HG02759 (cell line): ENCODE data around the gene STX17.
A peak's percentile ranks its signal among the peaks of the same experiment; 100 is the strongest.

ENCODE experiments used
- ATAC-seq: cut with Tn5 transposase; IDR thresholded peaks from one replicate; pipeline ENCODE4 v1.9.1; 2021; ENCODE audit warnings: mild to moderate bottlenecking, moderate library complexity; ENCODE audit not compliant: unreplicated experiment

The STX17 gene

DNA sequence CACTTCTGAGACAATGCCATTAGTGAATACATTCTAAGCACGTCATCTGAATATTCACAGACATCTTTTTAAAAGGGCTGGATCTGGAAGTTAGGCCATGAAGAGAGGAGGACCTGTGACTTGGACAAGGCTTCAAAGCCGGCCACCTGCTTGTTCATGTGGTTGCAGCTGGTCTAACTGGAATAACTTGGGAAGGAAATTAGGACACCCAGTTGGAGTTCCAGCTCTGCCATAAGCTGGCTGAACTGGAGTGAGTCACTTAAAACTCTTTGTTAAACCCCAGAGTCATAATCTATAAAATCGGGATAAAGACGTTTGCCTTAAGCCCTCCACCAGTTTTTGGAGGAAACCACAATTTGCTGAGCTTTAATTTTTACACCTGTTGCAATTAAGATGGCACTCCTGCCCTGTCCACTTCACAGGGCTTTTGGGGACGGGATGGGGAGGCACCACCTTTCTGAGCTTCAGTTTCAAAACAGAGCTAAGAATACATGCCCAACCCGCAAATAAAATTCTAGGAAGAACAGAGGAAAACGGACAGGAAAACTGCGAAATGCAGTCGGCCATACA, 536 bp upstream of the STX17 start:
- ATAC-seq, result peak; percentile 1

DNA sequence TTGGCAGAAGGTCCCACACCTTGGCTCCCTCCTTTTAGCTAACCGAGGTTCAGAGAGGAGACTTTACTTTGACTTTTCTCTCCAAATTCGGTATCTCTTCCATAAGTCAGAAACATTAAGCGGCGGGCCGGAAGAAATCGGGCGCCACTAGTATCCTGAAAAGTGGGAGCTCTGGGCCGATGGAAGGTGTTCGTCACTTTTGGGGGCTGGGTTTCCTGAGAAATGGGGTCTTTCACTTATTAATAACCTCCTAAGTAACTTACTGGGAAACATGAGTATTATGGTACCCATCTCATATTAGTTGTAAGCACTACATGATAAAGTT, 716 bp downstream of the STX17 start:
- ATAC-seq, result no peak

DNA sequence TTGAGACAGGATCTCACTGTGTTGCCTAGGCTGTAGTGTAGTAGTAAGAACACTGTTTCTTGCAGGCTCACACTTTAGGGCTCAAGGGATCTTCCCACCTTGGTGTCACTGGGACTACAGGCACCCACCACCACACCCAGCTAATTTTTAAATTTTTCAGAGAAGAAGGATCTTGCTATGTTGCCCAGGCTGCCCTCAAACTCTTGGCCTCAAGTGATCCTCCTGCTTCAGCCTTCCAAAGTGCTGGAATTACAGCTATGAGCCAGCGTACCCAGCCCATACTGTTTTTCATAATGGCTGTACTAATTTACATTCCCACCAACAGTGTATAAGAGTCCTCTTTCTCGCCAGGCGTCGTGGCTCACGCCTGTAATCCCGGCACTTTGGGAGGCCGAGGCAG, 5.1 kb downstream of the STX17 start:
- no peak for ATAC-seq

DNA sequence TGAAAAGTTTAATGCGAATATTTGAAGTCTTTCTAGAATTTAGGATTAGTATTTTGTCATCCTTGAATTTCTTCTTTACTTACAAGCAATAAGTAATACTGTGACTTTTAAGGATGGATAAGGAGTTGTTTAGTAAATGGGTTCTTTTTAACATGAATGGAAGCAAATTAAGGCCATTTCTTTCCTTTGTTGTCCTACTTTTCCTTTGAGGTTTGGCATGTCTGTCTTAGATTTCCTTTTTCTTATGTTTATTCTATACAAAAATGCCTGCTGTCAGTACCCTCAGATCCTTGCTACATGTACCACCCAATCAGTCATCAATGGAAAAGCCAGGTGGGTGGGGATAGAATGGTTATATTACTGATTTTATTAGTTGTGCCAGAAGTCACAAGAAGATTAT, 10.2 kb downstream of the STX17 start:
- no peak for ATAC-seq

DNA sequence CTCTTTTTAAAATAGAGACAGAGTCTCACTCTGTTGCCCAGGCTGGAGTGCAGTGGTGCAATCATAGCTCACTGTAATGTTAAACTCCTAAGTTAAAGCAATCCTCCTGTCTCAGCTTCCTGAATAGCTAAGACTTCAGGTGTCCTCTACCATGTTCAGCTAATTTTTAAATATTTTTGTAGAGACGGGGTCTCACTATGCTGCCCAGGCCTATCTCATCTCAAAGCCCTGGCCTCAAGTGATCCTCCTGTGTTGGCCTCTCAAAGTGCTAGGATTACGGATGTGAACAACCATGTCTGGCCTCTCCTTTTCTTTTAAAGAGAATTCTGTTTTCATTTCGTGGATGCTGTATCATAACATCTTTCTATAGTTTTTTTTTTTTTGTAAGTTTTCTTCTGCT, 11.7 kb downstream of the STX17 start:
- no peak for ATAC-seq

DNA sequence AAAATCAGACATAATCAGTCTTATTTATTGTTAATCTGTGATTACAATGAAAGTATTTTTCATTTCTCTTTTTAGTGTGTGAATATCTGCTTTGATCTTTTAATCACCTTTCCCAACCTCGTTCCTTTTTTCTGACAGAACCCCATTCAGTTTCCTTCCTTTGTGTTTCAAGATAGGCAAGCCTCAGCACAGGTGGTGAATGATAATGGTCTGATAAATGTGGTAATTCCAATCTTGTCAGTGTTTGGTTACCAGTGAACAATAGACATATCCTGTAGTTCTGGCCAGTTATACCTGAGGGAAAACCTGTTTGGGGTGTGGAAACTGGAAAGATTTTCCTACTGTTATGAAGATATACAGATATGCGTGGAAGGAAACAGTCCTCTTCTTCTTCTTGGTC, 13.5 kb downstream of the STX17 start:
- no peak for ATAC-seq

DNA sequence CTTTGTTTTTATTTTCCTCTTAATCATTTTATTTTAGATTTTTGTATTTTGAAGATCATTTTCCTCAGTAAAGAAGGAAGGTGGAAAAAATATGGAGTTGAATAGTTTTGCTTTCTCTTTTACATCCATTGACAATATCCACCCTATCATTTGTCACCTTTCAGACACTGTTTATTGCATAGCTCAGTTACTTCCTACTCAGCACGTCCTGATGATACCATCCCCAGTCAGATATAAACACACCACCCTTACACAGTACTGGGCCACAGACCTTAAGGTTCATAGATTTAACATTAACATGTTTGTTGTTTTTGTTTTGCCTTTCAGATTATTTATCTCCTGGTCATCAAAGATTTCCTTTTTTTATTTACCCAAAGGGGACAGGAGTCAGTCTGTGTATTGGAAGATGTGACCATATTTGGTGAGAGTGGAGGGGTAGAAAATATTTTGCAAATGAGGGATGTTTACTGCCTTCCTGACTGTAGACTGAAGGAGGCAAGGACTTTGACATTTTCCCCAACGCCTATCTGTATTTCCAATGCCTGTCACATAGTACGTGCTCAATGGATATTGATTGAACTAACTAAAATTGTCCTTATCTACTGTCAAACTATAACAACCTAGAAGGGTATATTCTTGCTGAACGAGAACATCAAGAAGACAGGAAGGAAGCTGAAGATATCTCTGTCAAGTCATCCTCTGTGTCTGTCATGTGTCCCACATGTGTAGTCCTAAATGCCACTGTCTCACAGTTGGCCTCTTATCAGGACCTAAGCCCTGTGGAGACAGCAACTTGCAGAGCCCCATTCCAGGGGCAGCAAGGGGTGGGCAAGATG, 15.6 kb downstream of the STX17 start:
- no peak for ATAC-seq

DNA sequence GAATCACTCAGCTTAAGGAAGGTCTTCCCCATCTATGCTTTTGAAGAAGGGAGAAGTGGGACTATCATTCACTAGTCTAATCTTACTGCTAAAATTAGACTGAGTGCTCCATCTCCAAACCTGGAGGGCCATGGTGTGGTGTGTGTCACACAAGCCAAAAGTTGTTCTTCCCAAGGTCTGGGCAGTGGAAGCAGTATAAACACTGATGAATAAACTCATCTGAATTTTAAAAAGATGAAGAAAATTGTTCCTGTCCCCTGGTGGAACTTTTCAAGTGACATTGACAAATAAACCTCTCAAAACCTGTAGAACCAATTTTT, 16.2 kb downstream of the STX17 start:
- ATAC-seq, result no peak

DNA sequence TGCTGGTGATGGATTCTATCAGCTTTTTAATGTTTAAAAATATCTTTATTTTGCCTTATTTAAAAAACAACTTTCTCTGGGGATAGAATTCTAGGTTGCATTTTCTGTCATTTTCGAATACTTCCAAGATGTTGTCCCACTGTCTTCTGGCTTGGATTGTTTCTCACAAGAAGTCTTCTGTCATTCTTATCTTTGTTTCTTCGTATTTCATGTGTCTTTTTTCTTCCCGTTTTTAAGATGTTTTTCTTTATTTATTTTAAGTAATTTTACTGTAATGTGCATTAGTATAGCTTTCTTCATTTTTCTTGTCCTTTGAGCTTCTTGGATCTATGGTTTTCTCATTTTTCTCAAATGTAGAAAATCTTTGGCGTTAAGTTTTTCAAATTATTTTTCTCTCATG, 19.1 kb downstream of the STX17 start:
- ATAC-seq, result no peak

DNA sequence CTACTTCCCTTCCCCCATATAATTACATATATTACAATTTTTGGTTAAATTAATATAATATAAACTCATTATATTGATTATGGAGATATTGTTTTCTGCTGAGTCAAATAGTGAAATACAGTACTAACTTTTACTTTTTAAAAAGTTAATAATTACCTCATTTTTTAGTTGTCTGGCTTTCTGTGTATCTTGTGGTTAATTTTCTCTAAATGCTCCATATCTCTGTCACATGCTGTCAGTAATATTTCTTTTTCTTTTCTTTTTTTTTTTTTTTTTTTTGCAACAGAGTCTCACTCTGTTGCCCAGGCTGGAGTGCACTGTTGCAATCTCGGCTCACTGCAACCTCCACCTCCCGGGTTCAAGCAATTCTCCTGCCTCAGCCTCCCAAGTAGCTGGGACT, 23.2 kb downstream of the STX17 start:
- no peak for ATAC-seq

DNA sequence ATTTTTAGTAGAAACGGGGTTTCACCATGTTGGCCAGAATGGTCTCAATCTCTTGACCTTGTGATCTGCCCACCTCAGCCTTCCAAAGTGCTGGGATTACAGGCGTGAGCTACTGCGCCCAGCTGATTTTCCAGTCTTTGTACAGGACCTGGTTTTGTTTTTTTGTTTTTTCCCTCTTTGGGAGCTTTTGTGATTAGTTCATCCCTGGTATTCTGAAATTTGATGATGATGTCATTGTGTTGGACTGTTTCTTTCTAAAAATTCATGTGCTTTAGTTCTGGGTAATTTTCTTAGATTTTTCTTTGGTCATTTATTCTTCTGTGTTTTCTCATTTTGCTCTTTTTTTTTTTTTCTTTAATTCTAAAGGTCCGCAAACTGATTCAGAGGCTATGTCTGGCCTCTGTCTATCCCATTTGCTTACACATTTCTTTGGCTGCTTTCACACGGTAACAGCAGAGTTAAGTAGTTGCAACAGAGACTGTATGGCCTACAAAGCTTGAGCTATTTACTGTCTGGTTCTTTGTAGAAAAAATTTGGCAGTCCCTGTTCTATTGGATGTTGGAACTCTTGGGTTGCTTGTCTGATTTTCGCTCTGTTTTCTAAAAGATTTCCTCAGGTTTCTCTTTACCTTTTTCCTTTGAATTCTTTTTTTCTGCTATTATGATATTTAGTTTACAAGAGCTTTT, 24.8 kb downstream of the STX17 start:
- no peak for ATAC-seq

DNA sequence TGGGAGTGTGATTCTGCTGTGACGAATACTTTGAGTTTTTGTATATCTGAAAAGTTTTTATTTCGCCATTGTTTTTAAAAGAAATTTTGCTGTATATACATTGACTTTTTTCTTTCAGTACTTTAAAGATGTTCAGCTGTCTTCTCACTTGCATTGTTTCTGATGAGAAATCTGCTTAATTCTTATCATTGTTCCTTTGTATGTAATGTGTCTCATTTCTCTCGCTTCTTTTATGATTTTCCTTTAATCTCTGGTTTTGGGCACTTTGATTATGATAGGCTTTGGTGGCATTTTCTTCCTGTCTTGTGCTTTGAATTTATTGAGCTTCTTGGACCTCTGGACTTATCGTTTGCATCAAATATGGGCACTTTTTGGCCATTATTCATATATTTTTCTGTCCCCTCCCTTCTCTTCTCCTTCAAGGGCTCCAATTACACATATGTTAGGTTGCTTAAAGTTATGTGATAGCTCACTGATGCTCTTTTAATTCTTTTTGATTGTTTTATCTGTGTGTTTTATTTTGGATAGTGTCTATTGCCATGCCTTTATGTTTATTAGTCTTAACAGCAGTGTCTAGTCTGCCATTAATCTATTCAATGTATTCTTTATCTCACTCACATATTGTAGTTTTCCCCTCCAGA, 30.6 kb downstream of the STX17 start:
- ATAC-seq, result no peak

DNA sequence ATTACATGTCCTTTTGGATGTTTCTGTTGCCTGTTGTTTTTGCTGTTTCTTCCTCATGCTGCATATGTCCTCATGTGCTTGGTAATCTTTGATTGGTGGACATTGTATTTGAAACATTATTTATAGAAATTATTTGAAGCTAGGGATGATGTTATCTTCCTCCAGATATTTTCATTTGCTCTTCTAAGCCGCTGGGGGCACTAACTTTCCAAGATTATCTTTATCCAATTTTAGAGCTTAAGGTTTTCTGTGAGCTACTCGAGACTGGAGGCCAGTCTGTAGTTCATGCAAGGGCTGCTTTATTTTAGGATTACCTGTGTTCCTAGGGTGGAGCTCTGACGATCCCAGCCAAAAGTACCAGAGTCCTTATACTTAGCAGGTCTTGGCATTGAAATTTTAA, 40.9 kb downstream of the STX17 start:
- no peak for ATAC-seq

DNA sequence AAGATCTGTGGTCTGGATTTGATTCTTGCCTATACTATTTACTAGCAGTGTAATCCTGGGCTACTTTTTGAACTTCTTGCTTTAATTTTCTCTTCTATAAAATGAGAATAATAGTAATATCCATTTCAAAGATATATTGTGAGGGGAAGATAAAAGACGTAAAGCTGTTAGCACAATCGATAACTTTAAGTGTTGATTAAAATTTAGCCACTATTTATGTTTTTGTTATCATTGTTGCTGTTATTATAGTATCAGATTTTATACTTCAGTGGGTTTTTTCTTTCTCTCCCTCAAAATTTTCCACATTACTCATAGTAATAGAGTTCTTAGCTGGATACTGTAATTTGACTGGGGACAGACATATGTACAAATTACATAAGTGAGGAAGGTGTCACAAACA, 42.0 kb downstream of the STX17 start:
- ATAC-seq, result no peak

DNA sequence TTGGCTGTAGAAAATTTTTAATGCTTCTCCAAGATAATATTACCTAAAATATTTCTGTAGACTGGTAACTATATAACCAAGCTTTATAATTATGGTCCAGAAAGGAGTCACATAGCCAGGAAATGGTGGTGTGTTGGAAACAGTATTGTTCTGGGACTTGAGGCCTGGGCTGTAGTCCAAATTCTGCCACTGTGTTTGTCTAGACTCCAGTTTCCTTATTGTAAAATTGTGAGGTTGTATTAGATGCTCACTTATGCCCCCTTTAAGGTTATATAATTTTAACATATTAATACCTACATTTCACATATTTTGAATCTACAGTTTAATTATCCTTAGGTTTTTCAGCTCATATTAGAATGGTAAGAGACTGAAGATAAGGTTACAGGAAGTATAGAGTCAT, 42.4 kb downstream of the STX17 start:
- no peak for ATAC-seq

DNA sequence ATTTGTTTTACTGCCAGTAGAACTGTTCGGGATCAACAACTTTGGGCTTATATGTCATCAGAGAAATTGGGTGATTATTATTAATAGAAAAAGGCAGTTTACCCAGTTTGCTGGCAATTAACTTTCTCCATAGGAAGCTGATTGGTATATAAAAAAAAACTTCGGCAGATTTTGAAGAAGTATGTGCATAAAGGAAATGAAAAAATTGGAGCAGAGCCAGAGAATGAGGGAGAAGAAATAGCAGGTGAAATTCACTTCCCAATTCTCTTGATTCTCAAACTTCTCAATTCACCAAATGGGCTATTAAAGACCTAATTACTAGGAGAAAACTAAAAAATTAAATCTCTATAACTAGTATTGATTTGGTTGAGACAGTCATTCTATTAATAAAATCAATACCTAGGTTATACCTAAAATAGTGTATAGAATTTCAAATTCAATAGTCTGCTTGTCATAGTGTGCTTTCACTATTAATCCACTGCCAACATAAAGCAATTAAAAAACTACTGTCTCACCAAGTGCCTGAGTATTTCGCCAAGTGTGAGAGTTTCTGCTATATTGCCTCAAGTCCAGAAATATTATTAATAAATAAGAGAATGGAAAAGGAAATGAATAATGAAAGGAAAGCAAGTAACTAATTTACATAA, 47.5 kb downstream of the STX17 start:
- peak; percentile 42 for ATAC-seq

DNA sequence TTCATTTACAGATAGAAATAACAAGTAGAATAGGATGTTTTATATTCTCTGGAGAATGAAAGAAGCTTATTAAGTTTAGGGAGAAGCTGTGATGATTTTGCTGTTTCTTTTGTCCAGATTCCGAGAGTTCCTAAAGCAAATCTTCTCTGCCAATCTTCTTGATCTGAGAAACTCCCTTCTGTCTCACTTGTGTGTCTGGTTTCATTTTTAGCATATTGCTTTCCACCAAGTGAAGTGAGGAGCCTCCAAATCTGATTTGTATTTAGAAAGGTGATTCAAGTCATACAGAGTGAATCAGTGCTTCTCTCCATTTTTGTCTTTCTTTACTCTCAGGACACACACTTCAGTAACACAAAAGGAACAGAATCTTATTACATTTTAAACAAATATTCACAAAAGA, 48.4 kb downstream of the STX17 start:
- ATAC-seq, result peak; percentile 66

DNA sequence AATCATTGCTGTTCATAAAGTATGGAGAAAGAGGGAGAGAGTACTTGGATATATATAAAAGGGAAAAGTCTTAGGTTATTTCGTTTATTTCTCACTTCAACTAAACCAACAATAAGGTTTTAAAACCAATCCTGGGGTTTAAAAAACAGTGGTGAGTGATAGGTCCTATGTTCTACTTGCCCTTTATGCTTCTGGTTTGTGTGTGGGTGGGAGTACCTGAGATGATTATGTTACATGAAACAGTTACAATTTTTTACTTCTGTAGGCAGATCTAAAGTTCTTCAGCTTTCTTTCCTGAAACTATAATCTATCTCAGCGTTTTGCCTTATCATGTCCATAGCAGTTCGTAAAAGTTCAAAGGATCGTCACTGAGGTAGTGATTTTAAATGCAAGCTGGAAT, 49.2 kb downstream of the STX17 start:
- ATAC-seq, result no peak

DNA sequence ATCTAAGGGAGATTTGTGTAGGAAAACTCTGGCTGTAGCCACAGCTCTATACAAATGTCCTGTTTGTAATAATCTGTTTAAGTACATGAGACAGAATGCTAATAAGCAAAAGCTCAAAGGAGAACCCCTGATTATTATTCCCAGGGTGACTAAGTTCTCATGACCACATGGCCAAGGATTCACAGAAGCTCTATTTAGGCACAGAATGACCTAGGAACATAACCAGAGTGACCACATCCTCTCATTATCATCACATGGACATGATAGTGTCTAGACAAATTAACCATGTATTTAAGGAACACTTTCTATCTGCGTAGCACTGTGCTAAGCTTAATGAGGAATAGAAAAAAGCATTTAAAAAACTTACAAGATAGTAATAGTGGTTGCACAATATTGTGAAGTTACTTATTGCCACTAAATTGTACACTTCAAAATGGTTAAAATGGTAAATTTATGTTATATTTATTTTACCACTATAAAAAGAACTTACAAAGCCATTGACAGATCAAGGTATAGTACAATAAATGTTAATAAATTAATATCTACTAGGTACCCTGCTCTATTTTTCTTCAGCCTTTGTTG, 56.3 kb downstream of the STX17 start:
- no peak for ATAC-seq

DNA sequence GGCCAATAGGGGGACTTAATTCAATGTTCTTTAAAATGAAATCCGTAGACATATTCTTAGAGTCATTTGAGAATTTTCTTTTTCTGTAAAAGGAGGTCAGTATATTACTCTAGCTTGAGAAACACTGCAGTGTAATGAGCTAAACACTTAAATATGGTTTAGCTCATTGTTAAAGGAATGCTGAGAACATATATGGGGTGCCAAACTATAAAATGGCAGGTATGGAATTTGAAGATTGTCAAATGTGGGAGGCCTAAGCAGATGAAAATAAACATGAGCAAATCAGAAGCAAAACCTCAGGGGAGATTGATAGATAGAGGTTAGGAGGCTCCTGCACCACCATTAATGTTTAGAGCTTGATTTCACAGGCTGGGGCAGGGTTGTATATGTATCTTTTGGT, 57.9 kb downstream of the STX17 start:
- ATAC-seq, result no peak

DNA sequence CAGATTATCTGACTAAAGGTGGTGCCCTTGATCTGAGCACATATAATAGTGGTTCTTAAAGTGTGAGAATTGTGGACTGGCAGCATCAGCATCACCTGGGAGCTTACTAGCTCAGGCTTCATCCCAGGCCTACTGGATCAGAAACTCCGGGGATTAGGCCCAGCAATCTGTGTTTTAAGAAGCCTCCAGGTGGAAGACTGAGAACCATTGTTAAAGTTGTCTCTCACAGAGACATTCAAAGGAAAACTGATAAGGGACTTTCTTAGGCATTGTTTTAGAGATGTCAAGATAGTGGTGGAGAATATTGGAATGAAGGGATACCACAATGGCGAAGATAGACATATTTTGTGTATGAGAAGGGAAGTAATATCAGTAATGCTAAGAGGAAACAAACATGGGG, 59.5 kb downstream of the STX17 start:
- ATAC-seq, result no peak
